ENCODE results near the gene CYP1B1. TPM values are rescaled to one million over a fixed set of nuclear protein-coding genes. Genes with fewer than 3 reads are reported as not detected.

The CYP1B1 gene
- total and polyA plus RNA-seq, 2 of the 4 experiments (the other 2 are of a cell fraction): 0.65 to 1.1 TPM

DNA sequence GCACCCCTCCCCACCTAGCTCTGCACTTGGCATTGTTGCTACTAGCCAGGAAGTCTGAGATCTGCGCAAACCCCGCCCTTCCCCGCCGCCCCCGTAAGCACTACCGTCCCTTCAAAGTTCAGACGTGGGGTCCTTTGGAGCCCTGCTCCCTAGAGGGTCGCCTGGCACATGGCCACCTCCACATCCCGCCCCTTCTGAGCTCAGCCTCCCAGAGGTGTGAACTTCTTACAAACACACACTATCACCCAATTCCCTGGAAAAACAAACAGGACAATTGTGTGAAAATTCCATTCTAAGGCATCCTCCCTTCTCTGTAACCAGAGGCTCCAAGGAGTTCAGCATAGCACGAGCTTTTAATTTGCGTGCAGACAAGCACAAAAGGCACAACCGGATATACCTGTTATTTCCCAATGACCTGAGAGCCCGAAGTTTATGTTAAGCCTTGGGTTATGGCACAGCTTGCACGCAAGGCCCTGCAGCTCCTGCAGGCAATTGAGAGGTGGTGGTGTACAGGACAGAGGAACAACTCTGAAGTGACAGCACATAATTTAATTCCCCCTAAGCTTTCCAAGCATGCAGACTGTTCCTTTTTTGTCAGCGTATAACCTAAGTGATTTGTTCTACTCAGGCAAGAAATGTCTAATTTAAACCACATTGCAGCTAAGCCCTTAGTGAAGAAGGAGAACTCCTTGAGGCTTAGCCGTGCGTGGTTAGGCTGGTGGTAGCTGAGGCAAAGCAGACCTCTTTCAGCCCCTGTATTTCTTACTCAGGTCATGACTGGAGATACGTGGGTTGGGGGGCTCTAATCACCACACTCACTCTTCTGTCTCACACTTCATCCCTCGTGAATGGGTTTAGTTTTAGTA, 20.3 kb upstream of the CYP1B1 start:
- ChIA-PET POLR2A (ENCODE audit: unreplicated experiment) (no interaction called here), CTCF (interaction anchor here (0.6 kb wide), 1 partner anchor 10 kb away, joined by 3 read pairs; no protein-coding TSS in a partner anchor)
- TF ChIP-seq CEBPB (IDR thresholded peaks at IDR 0.05; ENCODE audit: low read depth, low read length): peak; percentile 33; the same call in 1 of the 2 replicates
- TF ChIP-seq MXI1 (IDR thresholded peaks at IDR 0.05; ENCODE audit: borderline replicate concordance, low read depth, low read length): no peak
- Histone ChIP-seq H3K27me3 (ENCODE audit: control insufficient read depth, insufficient read depth, low read length) (peaks cover 15% of the 10 kb centered on the region), H3K9me1 (ENCODE audit: insufficient read depth, low read length) (peaks cover 19% of the 10 kb centered on the region), H4K8ac (ENCODE audit: low read depth in 2 of 2, low read length in 2 of 2) (peak overlapping the region; percentile 13 to 60; a peak in 3 of 4 replicates), H2BK15ac (ENCODE audit: low read depth, low read length) (no peak overlapping the region), H3K23ac (ENCODE audit: low read depth, low read length) (peak overlapping the region; percentile 46; the same call in 1 of the 2 replicates), H3K79me1 (ENCODE audit: low read depth in 1 of 2, low read length in 2 of 2) (no peaks in the 10 kb centered on the region), H3K4me3 (ENCODE audit: insufficient read depth, low read depth, low read length) (no peak overlapping the region), H3K14ac (replicated peaks; ENCODE audit: low read depth, low read length) (peak overlapping the region; percentile 41), H4K91ac (ENCODE audit: insufficient read depth, low read depth, low read length) (peak overlapping the region; percentile 77), H3K4ac (ENCODE audit: low read depth, low read length) (peak overlapping the region; percentile 64), H3K36me3 (ENCODE audit: control insufficient read depth, insufficient read depth, low read length) (no peaks in the 10 kb centered on the region), H2AFZ (replicated peaks; ENCODE audit: low read length, poor library complexity) (peak overlapping the region; percentile 61), H3K27ac (ENCODE audit: insufficient read depth, low read length) (peak overlapping the region; percentile 70; the same call in 1 of the 2 replicates), H3K9ac (ENCODE audit: low read depth, low read length) (peak overlapping the region; percentile 9; the same call in 1 of the 2 replicates), H3K4me1 (ENCODE audit: control insufficient read depth, insufficient read depth, low read length) (peaks cover 21% of the 10 kb centered on the region), H2AK5ac (ENCODE audit: low read depth, low read length) (peak overlapping the region; percentile 80), H3K9me3 (ENCODE audit: control insufficient read depth, insufficient read depth, low read length) (no peaks in the 10 kb centered on the region), H4K5ac (ENCODE audit: low read depth, low read length) (peak overlapping the region; percentile 51; the same call in 1 of the 2 replicates), H3K4me2 (ENCODE audit: low read depth, low read length) (no peak overlapping the region), H2BK20ac (ENCODE audit: low read depth, low read length) (peak overlapping the region; percentile 91), H3K18ac (ENCODE audit: low read depth, low read length) (peak overlapping the region; percentile 6; the same call in 1 of the 2 replicates), H2BK5ac (ENCODE audit: low read depth, low read length, poor library complexity, severe bottlenecking) (no peak overlapping the region), H4K20me1 (ENCODE audit: insufficient read depth, low read length) (no peaks in the 10 kb centered on the region), H2BK120ac (ENCODE audit: low read depth, low read length) (peak overlapping the region; percentile 89), H2AK9ac (replicated peaks; ENCODE audit: low read depth, low read length, poor library complexity) (peak overlapping the region; percentile 15), H3K56ac (ENCODE audit: extremely low read depth, insufficient read depth, low read length) (peak overlapping the region; percentile 51; the same call in 1 of the 2 replicates)
- ATAC-seq (ENCODE audit: low read depth) (peak; percentile 16; the same call in 1 of the 2 replicates), DNase-seq (peak; percentile 58)
- no TSS peak for BruUV-seq (replicated peaks)
- in situ Hi-C loops (cut with MboI; ENCODE audit: low sequenced_read_pairs) (no loop called here), dilution Hi-C loops (cut with HindIII; ENCODE audit: low sequenced_read_pairs, unreplicated experiment) (no loop called here), intact Hi-C loops (cut with micrococcal nuclease) (no loop called here)
- WGBS, 2 experiments (ENCODE audit: extremely low coverage in 2 of 2, insufficient read length in 1 of 2): 25% methylated on average over 7 of the region's 19 CpGs; no CpG with 5 or more reads in 1 of the 2 experiments

All from IMR-90 (cell line).